HG02571 (cell line): Measurements from ENCODE around the gene GNAZ.

Experiments
- ATAC-seq: cut with Tn5 transposase; IDR thresholded peaks from one replicate; pipeline ENCODE4 v1.9.1; 2021; ENCODE audit warnings: mild to moderate bottlenecking, moderate library complexity; ENCODE audit not compliant: unreplicated experiment

GNAZ gene

GRCh38 chr22:23105919-23106318 is 35.6 kb downstream of the GNAZ start:
- ATAC-seq = no peak

GRCh38 chr22:23106344-23106743 is 36.0 kb downstream of the GNAZ start:
- ATAC-seq = no peak

- ATAC-seq = no peak
These were observed 36.6 kb downstream of the GNAZ start for GRCh38 chr22:23106906-23107367.

GRCh38 chr22:23107487-23108248 is 37.3 kb downstream of the GNAZ start:
- ATAC-seq = no peak

- ATAC-seq = no peak
These were observed 38.1 kb downstream of the GNAZ start for GRCh38 chr22:23108249-23109078.

GRCh38 chr22:23109079-23109347 is 38.7 kb downstream of the GNAZ start:
- no peak for ATAC-seq

- ATAC-seq = no peak
These were observed 39.2 kb downstream of the GNAZ start for GRCh38 chr22:23109441-23109978.

GRCh38 chr22:23110190-23110921 is 40.0 kb downstream of the GNAZ start:
- ATAC-seq = no peak

- ATAC-seq = no peak
These were observed 40.7 kb downstream of the GNAZ start for GRCh38 chr22:23110922-23111527.

GRCh38 chr22:23112472-23113012 is 42.2 kb downstream of the GNAZ start:
- no peak for ATAC-seq

- no peak for ATAC-seq
These were observed 42.9 kb downstream of the GNAZ start for GRCh38 chr22:23113067-23113846.

GRCh38 chr22:23113847-23114720 is 43.8 kb downstream of the GNAZ start:
- ATAC-seq = no peak

- no peak for ATAC-seq
These were observed 44.4 kb downstream of the GNAZ start for GRCh38 chr22:23114721-23115020.

- no peak for ATAC-seq
These were observed 45.0 kb downstream of the GNAZ start for GRCh38 chr22:23115369-23115768.

GRCh38 chr22:23115825-23116494 is 45.6 kb downstream of the GNAZ start:
- no peak for ATAC-seq

GRCh38 chr22:23116506-23117263 is 46.4 kb downstream of the GNAZ start:
- no peak for ATAC-seq

- ATAC-seq = no peak
These were observed 47.0 kb downstream of the GNAZ start for GRCh38 chr22:23117275-23117674.
